ENCODE results near the gene SH3PXD2A. TPM values are rescaled to one million over a fixed set of nuclear protein-coding genes. Genes with fewer than 3 reads are reported as not detected.

SH3PXD2A gene
- total and polyA plus RNA-seq, 10 of the 15 experiments (the other 5 are each of a cell fraction or from before 2014, with no cell fraction given): 0.63 to 14.0 (median 4.4) TPM

DNA sequence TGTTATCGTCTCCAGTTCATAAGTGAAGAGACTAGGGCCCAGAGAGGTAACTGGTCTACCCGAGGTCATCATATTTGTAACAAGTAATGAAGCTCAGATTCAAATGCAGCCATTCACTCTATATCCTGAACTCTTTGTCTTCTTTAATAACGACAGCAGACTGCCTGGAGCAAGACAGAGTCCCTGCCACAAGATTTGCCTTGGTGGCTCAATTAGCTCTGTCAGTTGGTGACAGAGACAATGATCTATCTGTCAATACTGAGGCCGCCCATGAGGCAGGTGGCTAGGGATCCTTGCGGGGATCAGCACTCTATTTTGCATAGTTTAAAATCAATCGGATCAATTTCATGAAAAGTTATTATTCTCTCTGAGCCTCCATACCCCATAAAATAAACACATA, 43.9 kb downstream of the SH3PXD2A start:
- H3K4me2 ChIP-seq (ENCODE audit: control insufficient read depth, insufficient read depth): no peak overlapping the region
- ATAC-seq: no peak
- H3K9me3 ChIP-seq (replicated peaks; ENCODE audit: control insufficient read depth, insufficient read depth, low read length): no peaks in the 10 kb centered on the region
- H3K27me3 ChIP-seq (replicated peaks in 1 of 2; ENCODE audit: control insufficient read depth in 2 of 2, insufficient read depth in 2 of 2, low read length in 1 of 2): no peaks in the 10 kb centered on the region
- no peak overlapping the region for H3K4me3 ChIP-seq
- SMC1A ChIA-PET (ENCODE audit: uncharacterized antibody, unreplicated experiment): interaction anchor here (0.7 to 1.2 kb wide), 3 partner anchors 30 to 106 kb away, joined by 3 read pairs; no protein-coding TSS in a partner anchor
- TF ChIP-seq CEBPZ (IDR thresholded peaks at IDR 0.05; ENCODE audit: low read depth, low read length) (no peak), ZNF274 (IDR thresholded peaks at IDR 0.05; ENCODE audit: insufficient read depth, insufficient read length) (no peak), TCF3 (IDR thresholded peaks at IDR 0.05; ENCODE audit: borderline replicate concordance, insufficient read depth, low read depth, low read length) (no peak)
- intact Hi-C loops (cut with micrococcal nuclease; ENCODE audit: unreplicated experiment): no loop called here
- DNase-seq (ENCODE audit: low read depth, low spot score): no peak
- H3K36me3 ChIP-seq (ENCODE audit: control insufficient read depth in 2 of 2, insufficient read depth in 2 of 2, low read length in 1 of 2): no peaks in the 10 kb centered on the region
- H2AFZ ChIP-seq (ENCODE audit: control insufficient read depth, low read depth, low read length): no peak overlapping the region
- FAIRE-seq: no peak
- WGBS (ENCODE audit: insufficient coverage, insufficient replicate concordance, low lambda C conversion rate, missing lambda C conversion rate): 51% methylated on average over 6 of the region's 6 CpGs
- no peak overlapping the region for H3K9ac ChIP-seq (ENCODE audit: control insufficient read depth, insufficient read depth, low read length)
- H3K4me1 ChIP-seq (ENCODE audit: control insufficient read depth, insufficient read depth, low read length): peaks cover 4% of the 10 kb centered on the region; the same call in 1 of the 2 replicates
- POLR2A ChIA-PET: no interaction called here
- CTCF ChIA-PET: no interaction called here
- BruUV-seq (replicated peaks): no TSS peak
- in situ Hi-C loops (cut with MboI): no loop called here
- no peak overlapping the region for H3K27ac ChIP-seq (ENCODE audit: control insufficient read depth, insufficient read depth)
- H4K20me1 ChIP-seq (ENCODE audit: control insufficient read depth, insufficient read depth): no peaks in the 10 kb centered on the region
- H3K79me2 ChIP-seq (ENCODE audit: control insufficient read depth, insufficient read depth, low read length): no peaks in the 10 kb centered on the region
- RAD21 ChIA-PET (ENCODE audit: unreplicated experiment): no interaction called here

DNA sequence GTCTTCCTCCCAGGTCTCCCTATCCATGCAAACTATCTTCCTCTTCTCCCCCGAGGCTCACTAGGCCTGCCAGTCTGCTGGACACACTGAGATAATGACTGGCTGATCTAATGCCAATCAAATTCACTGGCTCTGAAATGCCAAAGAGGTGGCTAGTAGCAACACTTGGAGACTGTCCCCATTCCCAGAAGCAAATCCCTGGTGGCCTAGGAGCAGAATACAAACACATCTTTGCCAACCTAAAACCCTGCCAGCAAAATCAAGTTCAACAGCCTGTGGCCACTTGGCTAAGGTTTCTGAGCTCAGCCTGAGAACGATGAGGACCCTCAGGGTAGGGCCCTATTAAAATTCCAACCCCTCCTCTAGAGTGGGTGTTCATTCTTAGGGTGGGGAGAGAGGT, 46.6 kb downstream of the SH3PXD2A start:
- no peak overlapping the region for H3K4me2 ChIP-seq (ENCODE audit: control insufficient read depth, insufficient read depth)
- ATAC-seq (no peak), FAIRE-seq (no peak), DNase-seq (ENCODE audit: low read depth, low spot score) (no peak)
- H3K27me3 ChIP-seq (replicated peaks in 1 of 2; ENCODE audit: control insufficient read depth in 2 of 2, insufficient read depth in 2 of 2, low read length in 1 of 2): no peaks in the 10 kb centered on the region; a peak in 1 of 4 replicates
- POLR2A ChIA-PET: no interaction called here
- SMC1A ChIA-PET (ENCODE audit: uncharacterized antibody, unreplicated experiment): no interaction called here
- H2AFZ ChIP-seq (ENCODE audit: control insufficient read depth, low read depth, low read length): no peak overlapping the region
- BruUV-seq (replicated peaks): no TSS peak
- no peaks in the 10 kb centered on the region for H3K79me2 ChIP-seq (ENCODE audit: control insufficient read depth, insufficient read depth, low read length)
- no peaks in the 10 kb centered on the region for H3K9me3 ChIP-seq (replicated peaks; ENCODE audit: control insufficient read depth, insufficient read depth, low read length)
- in situ Hi-C loops (cut with MboI) (no loop called here), intact Hi-C loops (cut with micrococcal nuclease; ENCODE audit: unreplicated experiment) (no loop called here)
- no peak overlapping the region for H3K4me3 ChIP-seq
- RAD21 ChIA-PET (ENCODE audit: unreplicated experiment): no interaction called here
- no peak overlapping the region for H3K27ac ChIP-seq (ENCODE audit: control insufficient read depth, insufficient read depth)
- WGBS (ENCODE audit: insufficient coverage, insufficient replicate concordance, low lambda C conversion rate, missing lambda C conversion rate): 0% methylated on average over 2 of the region's 2 CpGs
- CTCF ChIA-PET: no interaction called here
- H4K20me1 ChIP-seq (ENCODE audit: control insufficient read depth, insufficient read depth): no peaks in the 10 kb centered on the region
- H3K36me3 ChIP-seq (ENCODE audit: control insufficient read depth in 2 of 2, insufficient read depth in 2 of 2, low read length in 1 of 2): no peaks in the 10 kb centered on the region
- H3K9ac ChIP-seq (ENCODE audit: control insufficient read depth, insufficient read depth, low read length): no peak overlapping the region
- TF ChIP-seq DPF2 (IDR thresholded peaks at IDR 0.05): no peak
- TF ChIP-seq TARDBP (IDR thresholded peaks at IDR 0.05; ENCODE audit: borderline replicate concordance): no peak
- TF ChIP-seq MEF2A (IDR thresholded peaks at IDR 0.05; ENCODE audit: insufficient read depth, low read depth, low read length): no peak
- no peak for TF ChIP-seq FOS (IDR thresholded peaks at IDR 0.05; ENCODE audit: borderline replicate concordance, extremely low read depth, insufficient read length)
- TF ChIP-seq IKZF2 (IDR thresholded peaks at IDR 0.05): no peak
- TF ChIP-seq ASH2L (IDR thresholded peaks at IDR 0.05; ENCODE audit: borderline replicate concordance, low read depth): no peak
- TF ChIP-seq KDM1A (IDR thresholded peaks at IDR 0.05; ENCODE audit: borderline replicate concordance): no peak
- TF ChIP-seq, protein P1, sequence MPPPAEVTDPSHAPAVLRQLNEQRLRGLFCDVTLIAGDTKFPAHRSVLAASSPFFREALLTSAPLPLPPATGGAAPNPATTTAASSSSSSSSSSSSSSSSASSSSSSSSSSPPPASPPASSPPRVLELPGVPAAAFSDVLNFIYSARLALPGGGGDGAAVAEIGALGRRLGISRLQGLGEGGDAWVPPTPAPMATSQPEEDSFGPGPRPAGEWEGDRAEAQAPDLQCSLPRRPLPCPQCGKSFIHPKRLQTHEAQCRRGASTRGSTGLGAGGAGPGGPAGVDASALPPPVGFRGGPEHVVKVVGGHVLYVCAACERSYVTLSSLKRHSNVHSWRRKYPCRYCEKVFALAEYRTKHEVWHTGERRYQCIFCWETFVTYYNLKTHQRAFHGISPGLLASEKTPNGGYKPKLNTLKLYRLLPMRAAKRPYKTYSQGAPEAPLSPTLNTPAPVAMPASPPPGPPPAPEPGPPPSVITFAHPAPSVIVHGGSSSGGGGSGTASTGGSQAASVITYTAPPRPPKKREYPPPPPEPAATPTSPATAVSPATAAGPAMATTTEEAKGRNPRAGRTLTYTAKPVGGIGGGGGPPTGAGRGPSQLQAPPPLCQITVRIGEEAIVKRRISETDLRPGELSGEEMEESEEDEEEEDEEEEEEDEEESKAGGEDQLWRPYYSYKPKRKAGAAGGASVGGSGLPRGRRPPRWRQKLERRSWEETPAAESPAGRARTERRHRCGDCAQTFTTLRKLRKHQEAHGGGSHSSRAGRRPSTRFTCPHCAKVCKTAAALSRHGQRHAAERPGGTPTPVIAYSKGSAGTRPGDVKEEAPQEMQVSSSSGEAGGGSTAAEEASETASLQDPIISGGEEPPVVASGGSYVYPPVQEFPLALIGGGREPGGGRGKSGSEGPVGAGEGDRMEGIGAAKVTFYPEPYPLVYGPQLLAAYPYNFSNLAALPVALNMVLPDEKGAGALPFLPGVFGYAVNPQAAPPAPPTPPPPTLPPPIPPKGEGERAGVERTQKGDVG (CRISPR knock-in tag; IDR thresholded peaks at IDR 0.05): no peak
- no peaks in the 10 kb centered on the region for H3K4me1 ChIP-seq (ENCODE audit: control insufficient read depth, insufficient read depth, low read length)

All from GM12878 (cell line).